Measurements from ENCODE around the gene GJB2. TPM values are rescaled to one million over a fixed set of nuclear protein-coding genes. Genes with fewer than 3 reads are reported as not detected.

GJB2 gene
- total and polyA plus RNA-seq, 4 donors = 0.23 to 3.3 (median 0.58) TPM

GRCh38 chr13:20151016-20151415 lies 41.7 kb downstream of the GJB2 start:
- no peaks in the 10 kb centered on the region for H3K27me3 ChIP-seq (ENCODE audit: control insufficient read depth in 1 of 2, insufficient read depth in 2 of 2, low read length in 1 of 2)
- WGBS, 2 donors = 78 to 89% methylated on average over 5 to 6 of the region's 6 CpGs
- no peak for ATAC-seq (ENCODE audit: low FRiP score)

GRCh38 chr13:20150561-20150960 lies 42.2 kb downstream of the GJB2 start:
- Histone ChIP-seq H3K4me3 (ENCODE audit: low read length in 2 of 2) (no peak overlapping the region), H3K36me3 (ENCODE audit: control insufficient read depth in 1 of 2, insufficient read depth in 2 of 2, low read length in 1 of 2) (no peaks in the 10 kb centered on the region), H3K9me3 (ENCODE audit: control insufficient read depth, low read length) (no peaks in the 10 kb centered on the region), H3K27me3 (ENCODE audit: control insufficient read depth in 1 of 2, insufficient read depth in 2 of 2, low read length in 1 of 2) (no peaks in the 10 kb centered on the region), H3K27ac (ENCODE audit: low read depth in 1 of 2, low read length in 2 of 2) (no peak overlapping the region), H3K4me1 (ENCODE audit: control insufficient read depth in 1 of 2, insufficient read depth in 2 of 2, low read length in 2 of 2) (no peaks in the 10 kb centered on the region)
- DNase-seq = no peak
- no peak for ATAC-seq (ENCODE audit: low FRiP score)
- 88 to 90% methylated on average over 9 of the region's 9 CpGs for WGBS, 2 donors
- intact Hi-C loops (cut with DNase I) = no loop called here

More at GRCh38 chr13:20151016-20151415, 41.7 kb downstream of the GJB2 start:
- H3K9me3 ChIP-seq (ENCODE audit: control insufficient read depth, low read length) = no peaks in the 10 kb centered on the region
- H3K4me1 ChIP-seq (ENCODE audit: control insufficient read depth in 1 of 2, insufficient read depth in 2 of 2, low read length in 2 of 2) = no peaks in the 10 kb centered on the region
- no peak overlapping the region for H3K4me3 ChIP-seq (ENCODE audit: low read length in 2 of 2)
- DNase-seq = no peak
- intact Hi-C loops (cut with DNase I) = no loop called here
- H3K36me3 ChIP-seq (ENCODE audit: control insufficient read depth in 1 of 2, insufficient read depth in 2 of 2, low read length in 1 of 2) = no peaks in the 10 kb centered on the region
- H3K27ac ChIP-seq (ENCODE audit: low read depth in 1 of 2, low read length in 2 of 2) = no peak overlapping the region

GRCh38 chr13:20149762-20150161 lies 43.0 kb downstream of the GJB2 start:
- no peaks in the 10 kb centered on the region for H3K36me3 ChIP-seq (ENCODE audit: control insufficient read depth in 1 of 2, insufficient read depth in 2 of 2, low read length in 1 of 2)
- 78 to 82% methylated on average over 9 of the region's 9 CpGs for WGBS, 2 donors
- H3K9me3 ChIP-seq (ENCODE audit: control insufficient read depth, low read length) = no peaks in the 10 kb centered on the region
- H3K27ac ChIP-seq (ENCODE audit: low read depth in 1 of 2, low read length in 2 of 2) = no peak overlapping the region
- ATAC-seq (ENCODE audit: low FRiP score) (no peak), DNase-seq (no peak)
- no peaks in the 10 kb centered on the region for H3K27me3 ChIP-seq (ENCODE audit: control insufficient read depth in 1 of 2, insufficient read depth in 2 of 2, low read length in 1 of 2)
- no peaks in the 10 kb centered on the region for H3K4me1 ChIP-seq (ENCODE audit: control insufficient read depth in 1 of 2, insufficient read depth in 2 of 2, low read length in 2 of 2)
- intact Hi-C loops (cut with DNase I) = no loop called here
- H3K4me3 ChIP-seq (ENCODE audit: low read length in 2 of 2) = no peak overlapping the region

GRCh38 chr13:20148501-20149183 lies 44.1 kb downstream of the GJB2 start:
- Histone ChIP-seq H3K4me3 (ENCODE audit: low read length in 2 of 2) (no peak overlapping the region), H3K4me1 (ENCODE audit: control insufficient read depth in 1 of 2, insufficient read depth in 2 of 2, low read length in 2 of 2) (no peaks in the 10 kb centered on the region), H3K27ac (ENCODE audit: low read depth in 1 of 2, low read length in 2 of 2) (no peak overlapping the region), H3K9me3 (ENCODE audit: control insufficient read depth, low read length) (no peaks in the 10 kb centered on the region), H3K36me3 (ENCODE audit: control insufficient read depth in 1 of 2, insufficient read depth in 2 of 2, low read length in 1 of 2) (no peaks in the 10 kb centered on the region), H3K27me3 (ENCODE audit: control insufficient read depth in 1 of 2, insufficient read depth in 2 of 2, low read length in 1 of 2) (no peaks in the 10 kb centered on the region)
- 84 to 92% methylated on average over 16 of the region's 16 CpGs for WGBS, 2 donors
- no peak for ATAC-seq (ENCODE audit: low FRiP score)
- intact Hi-C loops (cut with DNase I) = no loop called here
- DNase-seq = no peak

GRCh38 chr13:20146381-20146780 lies 46.4 kb downstream of the GJB2 start:
- DNase-seq = no peak
- no peaks in the 10 kb centered on the region for H3K9me3 ChIP-seq (ENCODE audit: control insufficient read depth, low read length)
- H3K36me3 ChIP-seq (ENCODE audit: control insufficient read depth in 1 of 2, insufficient read depth in 2 of 2, low read length in 1 of 2) = no peaks in the 10 kb centered on the region
- intact Hi-C loops (cut with DNase I) = no loop called here
- H3K27me3 ChIP-seq (ENCODE audit: control insufficient read depth in 1 of 2, insufficient read depth in 2 of 2, low read length in 1 of 2) = peaks cover 0 to 2% of the 10 kb centered on the region in 2 donors
- no peak for ATAC-seq (ENCODE audit: low FRiP score)
- no peak overlapping the region for H3K4me3 ChIP-seq (ENCODE audit: low read length in 2 of 2)
- 95 to 98% methylated on average over 1 of the region's 1 CpG for WGBS, 2 donors
- H3K27ac ChIP-seq (ENCODE audit: low read depth in 1 of 2, low read length in 2 of 2) = no peak overlapping the region
- H3K4me1 ChIP-seq (ENCODE audit: control insufficient read depth in 1 of 2, insufficient read depth in 2 of 2, low read length in 2 of 2) = no peaks in the 10 kb centered on the region

GRCh38 chr13:20145521-20145920 lies 47.2 kb downstream of the GJB2 start:
- Histone ChIP-seq H3K4me1 (ENCODE audit: control insufficient read depth in 1 of 2, insufficient read depth in 2 of 2, low read length in 2 of 2) (no peaks in the 10 kb centered on the region), H3K27ac (ENCODE audit: low read depth in 1 of 2, low read length in 2 of 2) (no peak overlapping the region), H3K36me3 (ENCODE audit: control insufficient read depth in 1 of 2, insufficient read depth in 2 of 2, low read length in 1 of 2) (no peaks in the 10 kb centered on the region), H3K27me3 (ENCODE audit: control insufficient read depth in 1 of 2, insufficient read depth in 2 of 2, low read length in 1 of 2) (peaks cover 0 to 2% of the 10 kb centered on the region in 2 donors), H3K4me3 (ENCODE audit: low read length in 2 of 2) (no peak overlapping the region), H3K9me3 (ENCODE audit: control insufficient read depth, low read length) (no peaks in the 10 kb centered on the region)
- WGBS, 2 donors = 78 to 89% methylated on average over 7 of the region's 7 CpGs
- intact Hi-C loops (cut with DNase I) = no loop called here
- no peak for ATAC-seq (ENCODE audit: low FRiP score)
- no peak for DNase-seq

GRCh38 chr13:20144141-20144850 lies 48.4 kb downstream of the GJB2 start:
- H3K27me3 ChIP-seq (ENCODE audit: control insufficient read depth in 1 of 2, insufficient read depth in 2 of 2, low read length in 1 of 2) = peaks cover 0 to 2% of the 10 kb centered on the region in 2 donors

GRCh38 chr13:20142927-20143480 lies 49.7 kb downstream of the GJB2 start:
- Histone ChIP-seq H3K9me3 (ENCODE audit: control insufficient read depth, low read length) (no peaks in the 10 kb centered on the region), H3K4me3 (ENCODE audit: low read length in 2 of 2) (no peak overlapping the region), H3K4me1 (ENCODE audit: control insufficient read depth in 1 of 2, insufficient read depth in 2 of 2, low read length in 2 of 2) (no peaks in the 10 kb centered on the region), H3K27ac (ENCODE audit: low read depth in 1 of 2, low read length in 2 of 2) (no peak overlapping the region), H3K36me3 (ENCODE audit: control insufficient read depth in 1 of 2, insufficient read depth in 2 of 2, low read length in 1 of 2) (no peaks in the 10 kb centered on the region), H3K27me3 (ENCODE audit: control insufficient read depth in 1 of 2, insufficient read depth in 2 of 2, low read length in 1 of 2) (peaks cover 0 to 2% of the 10 kb centered on the region in 2 donors)
- ATAC-seq (ENCODE audit: low FRiP score) (no peak), DNase-seq (no peak)
- 81 to 91% methylated on average over 30 of the region's 30 CpGs for WGBS, 2 donors
- intact Hi-C loops (cut with DNase I) = no loop called here

More at GRCh38 chr13:20144141-20144850, 48.4 kb downstream of the GJB2 start:
- ATAC-seq (ENCODE audit: low FRiP score) (no peak), DNase-seq (no peak)
- 85 to 91% methylated on average over 12 of the region's 12 CpGs for WGBS, 2 donors
- intact Hi-C loops (cut with DNase I) = no loop called here
- Histone ChIP-seq H3K9me3 (ENCODE audit: control insufficient read depth, low read length) (no peaks in the 10 kb centered on the region), H3K36me3 (ENCODE audit: control insufficient read depth in 1 of 2, insufficient read depth in 2 of 2, low read length in 1 of 2) (no peaks in the 10 kb centered on the region), H3K4me3 (ENCODE audit: low read length in 2 of 2) (no peak overlapping the region), H3K27ac (ENCODE audit: low read depth in 1 of 2, low read length in 2 of 2) (no peak overlapping the region), H3K4me1 (ENCODE audit: control insufficient read depth in 1 of 2, insufficient read depth in 2 of 2, low read length in 2 of 2) (no peaks in the 10 kb centered on the region)

Data from aorta (tissue), 5 donors.